ENCODE results near the gene HNF4A. TPM values are rescaled to one million over a fixed set of nuclear protein-coding genes. Genes with fewer than 3 reads are reported as not detected.

The HNF4A gene
- total and polyA plus RNA-seq, 2 of the 13 experiments (the other 11 are each of a cell fraction or from before 2014, with no cell fraction given), result 80.9 to 169 TPM

DNA sequence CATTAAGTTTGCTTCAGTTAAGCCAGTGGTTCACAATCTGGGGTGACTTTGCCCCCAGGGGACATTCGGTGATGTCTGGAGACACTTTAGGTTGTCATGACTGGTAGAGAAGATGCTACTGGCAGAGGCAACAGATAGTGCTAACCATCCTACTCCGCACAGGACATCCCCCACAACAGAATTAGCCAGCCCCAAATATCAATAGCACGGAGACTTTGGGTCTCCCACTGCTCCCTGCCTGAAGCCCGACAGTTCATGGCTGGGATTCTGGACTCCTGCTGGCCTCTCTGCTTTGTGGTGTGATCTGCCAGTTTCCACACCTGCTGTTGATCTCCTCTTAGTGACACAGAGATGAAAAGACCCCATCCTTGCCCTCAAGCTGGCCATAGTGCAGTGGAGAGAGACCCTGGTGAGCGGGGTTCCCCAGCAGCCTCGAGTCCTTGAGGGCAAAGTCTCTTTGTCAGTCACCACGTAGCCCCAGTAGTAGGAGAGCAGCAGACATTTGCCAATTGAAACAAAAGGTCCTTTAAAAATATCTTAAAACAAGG, 95.5 kb downstream of the HNF4A start (continued):
- TF ChIP-seq, protein P1, sequence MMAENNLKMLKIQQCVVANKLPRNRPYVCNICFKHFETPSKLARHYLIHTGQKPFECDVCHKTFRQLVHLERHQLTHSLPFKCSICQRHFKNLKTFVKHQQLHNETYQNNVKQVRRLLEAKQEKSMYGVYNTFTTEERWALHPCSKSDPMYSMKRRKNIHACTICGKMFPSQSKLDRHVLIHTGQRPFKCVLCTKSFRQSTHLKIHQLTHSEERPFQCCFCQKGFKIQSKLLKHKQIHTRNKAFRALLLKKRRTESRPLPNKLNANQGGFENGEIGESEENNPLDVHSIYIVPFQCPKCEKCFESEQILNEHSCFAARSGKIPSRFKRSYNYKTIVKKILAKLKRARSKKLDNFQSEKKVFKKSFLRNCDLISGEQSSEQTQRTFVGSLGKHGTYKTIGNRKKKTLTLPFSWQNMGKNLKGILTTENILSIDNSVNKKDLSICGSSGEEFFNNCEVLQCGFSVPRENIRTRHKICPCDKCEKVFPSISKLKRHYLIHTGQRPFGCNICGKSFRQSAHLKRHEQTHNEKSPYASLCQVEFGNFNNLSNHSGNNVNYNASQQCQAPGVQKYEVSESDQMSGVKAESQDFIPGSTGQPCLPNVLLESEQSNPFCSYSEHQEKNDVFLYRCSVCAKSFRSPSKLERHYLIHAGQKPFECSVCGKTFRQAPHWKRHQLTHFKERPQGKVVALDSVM (CRISPR knock-in tag; IDR thresholded peaks at IDR 0.05), result 0 out of 2 replicates have a peak, but pooled peaks have one; percentile 39
- TF ChIP-seq FLYWCH1 (CRISPR knock-in tag; IDR thresholded peaks at IDR 0.05) (no peak), HES4 (CRISPR knock-in tag; IDR thresholded peaks at IDR 0.05; ENCODE audit: borderline replicate concordance) (no peak), ZKSCAN8 (CRISPR knock-in tag; IDR thresholded peaks at IDR 0.05; ENCODE audit: borderline replicate concordance) (no peak), SMARCE1 (IDR thresholded peaks at IDR 0.05; ENCODE audit: borderline replicate concordance) (no peak), SIN3A (IDR thresholded peaks at IDR 0.05; ENCODE audit: borderline replicate concordance, low read depth, low read length) (no peak), SRF (IDR thresholded peaks at IDR 0.05; ENCODE audit: low read depth, low read length) (no peak), KDM3A (CRISPR knock-in tag; IDR thresholded peaks at IDR 0.05; ENCODE audit: low read depth) (0 out of 2 replicates have a peak, but pooled peaks have one; percentile 45), ZNF354B (CRISPR knock-in tag; IDR thresholded peaks at IDR 0.05) (no peak), MYC (CRISPR knock-in tag; IDR thresholded peaks at IDR 0.05; ENCODE audit: borderline replicate concordance) (peak; percentile 19; the same call in 1 of the 2 replicates), JUN (CRISPR knock-in tag; IDR thresholded peaks at IDR 0.05) (0 out of 2 replicates have a peak, but pooled peaks have one; percentile 21), ZNF709 (CRISPR knock-in tag; IDR thresholded peaks at IDR 0.05) (peak; percentile 100), HNF4A (CRISPR knock-in tag; IDR thresholded peaks at IDR 0.05) (peak; percentile 74), GLMP (CRISPR knock-in tag; IDR thresholded peaks at IDR 0.05; ENCODE audit: borderline replicate concordance) (no peak), ZBTB20 (CRISPR knock-in tag; IDR thresholded peaks at IDR 0.05; ENCODE audit: borderline replicate concordance, low read depth) (no peak), AKAP8 (CRISPR knock-in tag; IDR thresholded peaks at IDR 0.05) (no peak; the same call in 1 of the 2 replicates), KLF11 (CRISPR knock-in tag; IDR thresholded peaks at IDR 0.05) (no peak), GFI1 (CRISPR knock-in tag; IDR thresholded peaks at IDR 0.05; ENCODE audit: borderline replicate concordance) (peak; percentile 42; the same call in 1 of the 2 replicates), ZNF430 (CRISPR knock-in tag; IDR thresholded peaks at IDR 0.05) (no peak), ZNF337 (CRISPR knock-in tag; IDR thresholded peaks at IDR 0.05; ENCODE audit: borderline replicate concordance, low read depth) (no peak), DPF2 (CRISPR knock-in tag; IDR thresholded peaks at IDR 0.05; ENCODE audit: borderline replicate concordance, low read depth) (0 out of 2 replicates have a peak, but pooled peaks have one; percentile 38), NR1H2 (CRISPR knock-in tag; IDR thresholded peaks at IDR 0.05; ENCODE audit: borderline replicate concordance, low read depth) (no peak), PREB (CRISPR knock-in tag; IDR thresholded peaks at IDR 0.05) (no peak), ZNF414 (CRISPR knock-in tag; IDR thresholded peaks at IDR 0.05) (peak; percentile 18; the same call in 1 of the 2 replicates), ZNF547 (CRISPR knock-in tag; IDR thresholded peaks at IDR 0.05) (no peak), GZF1 (CRISPR knock-in tag; IDR thresholded peaks at IDR 0.05) (0 out of 2 replicates have a peak, but pooled peaks have one; percentile 26)
